ENCODE measurements around the gene FAM47E. TPM values are rescaled to one million over a fixed set of nuclear protein-coding genes. Genes with fewer than 3 reads are reported as not detected.

FAM47E gene
- total RNA-seq, 1 donor from 2014 or later: 1.1 TPM

DNA sequence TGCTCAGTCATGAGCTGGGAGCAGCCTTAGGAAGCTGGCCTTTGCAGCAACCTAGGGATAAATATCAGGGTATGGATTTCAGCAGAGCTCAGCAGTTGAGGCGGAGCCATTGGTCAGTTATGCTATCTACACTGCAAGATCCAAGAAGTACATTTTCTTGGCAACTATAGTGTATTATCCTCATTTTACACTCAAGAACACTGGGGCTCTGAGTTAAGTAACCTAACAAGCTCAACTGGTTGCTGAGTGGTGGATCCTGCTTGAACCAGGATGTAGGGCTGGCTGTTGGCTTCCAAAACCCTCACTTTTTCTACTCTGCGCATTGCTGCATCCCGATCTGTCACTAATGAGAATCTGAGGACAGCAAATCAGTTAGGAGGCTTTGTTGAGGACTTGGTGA lies 36.4 kb upstream of the FAM47E start:
- TF ChIP-seq, protein P1, sequence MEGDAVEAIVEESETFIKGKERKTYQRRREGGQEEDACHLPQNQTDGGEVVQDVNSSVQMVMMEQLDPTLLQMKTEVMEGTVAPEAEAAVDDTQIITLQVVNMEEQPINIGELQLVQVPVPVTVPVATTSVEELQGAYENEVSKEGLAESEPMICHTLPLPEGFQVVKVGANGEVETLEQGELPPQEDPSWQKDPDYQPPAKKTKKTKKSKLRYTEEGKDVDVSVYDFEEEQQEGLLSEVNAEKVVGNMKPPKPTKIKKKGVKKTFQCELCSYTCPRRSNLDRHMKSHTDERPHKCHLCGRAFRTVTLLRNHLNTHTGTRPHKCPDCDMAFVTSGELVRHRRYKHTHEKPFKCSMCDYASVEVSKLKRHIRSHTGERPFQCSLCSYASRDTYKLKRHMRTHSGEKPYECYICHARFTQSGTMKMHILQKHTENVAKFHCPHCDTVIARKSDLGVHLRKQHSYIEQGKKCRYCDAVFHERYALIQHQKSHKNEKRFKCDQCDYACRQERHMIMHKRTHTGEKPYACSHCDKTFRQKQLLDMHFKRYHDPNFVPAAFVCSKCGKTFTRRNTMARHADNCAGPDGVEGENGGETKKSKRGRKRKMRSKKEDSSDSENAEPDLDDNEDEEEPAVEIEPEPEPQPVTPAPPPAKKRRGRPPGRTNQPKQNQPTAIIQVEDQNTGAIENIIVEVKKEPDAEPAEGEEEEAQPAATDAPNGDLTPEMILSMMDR (IDR thresholded peaks at IDR 0.05; ENCODE audit: unreplicated experiment): no peak
- Mint-ChIP-seq H3K36me3 (ENCODE audit: low read depth, unreplicated experiment) (peaks cover 11% of the 10 kb centered on the region), H3K27ac (ENCODE audit: unreplicated experiment) (no peak overlapping the region), H3K27me3 (ENCODE audit: unreplicated experiment) (peaks cover 14% of the 10 kb centered on the region), H3K9me3 (ENCODE audit: unreplicated experiment) (no peaks in the 10 kb centered on the region), H3K4me1 (ENCODE audit: unreplicated experiment) (peaks cover 45% of the 10 kb centered on the region), H3K4me3 (ENCODE audit: unreplicated experiment) (no peak overlapping the region)
- DNase-seq (ENCODE audit: low spot score): no peak

DNA sequence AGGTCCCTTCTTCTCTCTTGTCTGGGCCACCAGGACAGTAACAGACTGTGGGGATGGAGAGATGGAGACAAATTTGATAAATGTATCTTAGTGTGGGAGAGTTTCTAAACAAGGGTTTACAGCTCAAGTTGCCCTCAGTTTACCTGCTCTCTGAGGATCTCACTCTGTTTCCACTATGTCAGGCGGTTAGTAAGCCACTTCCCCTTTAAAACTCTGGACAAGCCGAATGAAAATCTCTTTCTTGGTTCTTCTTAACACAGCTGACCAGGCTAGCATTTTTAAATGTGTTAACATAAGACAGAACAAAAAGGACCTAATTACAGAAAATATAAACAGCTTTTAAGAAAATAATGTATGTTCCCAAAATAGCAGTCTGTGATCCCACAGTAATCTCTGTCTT lies 35.0 kb upstream of the FAM47E start:
- Mint-ChIP-seq H3K4me1 (ENCODE audit: unreplicated experiment) (peaks cover 30% of the 10 kb centered on the region), H3K27ac (ENCODE audit: unreplicated experiment) (peak overlapping the region; percentile 61)

GRCh38 chr4:76216975-76217814 lies 34.3 kb upstream of the FAM47E start:
- Mint-ChIP-seq H3K4me3 (ENCODE audit: unreplicated experiment) (no peak overlapping the region), H3K27ac (ENCODE audit: unreplicated experiment) (no peak overlapping the region), H3K36me3 (ENCODE audit: low read depth, unreplicated experiment) (peaks cover 11% of the 10 kb centered on the region), H3K4me1 (ENCODE audit: unreplicated experiment) (peaks cover 25% of the 10 kb centered on the region), H3K27me3 (ENCODE audit: unreplicated experiment) (peaks cover 14% of the 10 kb centered on the region), H3K9me3 (ENCODE audit: unreplicated experiment) (no peaks in the 10 kb centered on the region)
- TF ChIP-seq, protein P1 (IDR thresholded peaks at IDR 0.05; ENCODE audit: unreplicated experiment): no peak
- no peak for DNase-seq (ENCODE audit: low spot score)

More for the DNA sequence above, 35.0 kb upstream of the FAM47E start:
- Mint-ChIP-seq H3K9me3 (ENCODE audit: unreplicated experiment) (no peaks in the 10 kb centered on the region), H3K27me3 (ENCODE audit: unreplicated experiment) (peaks cover 14% of the 10 kb centered on the region), H3K4me3 (ENCODE audit: unreplicated experiment) (no peak overlapping the region), H3K36me3 (ENCODE audit: low read depth, unreplicated experiment) (peaks cover 11% of the 10 kb centered on the region)
- TF ChIP-seq, protein P1 (IDR thresholded peaks at IDR 0.05; ENCODE audit: unreplicated experiment): no peak
- no peak for DNase-seq (ENCODE audit: low spot score)

GRCh38 chr4:76219299-76220055 lies 32.0 kb upstream of the FAM47E start:
- Mint-ChIP-seq H3K9me3 (ENCODE audit: unreplicated experiment) (no peaks in the 10 kb centered on the region), H3K27me3 (ENCODE audit: unreplicated experiment) (peaks cover 10% of the 10 kb centered on the region), H3K4me3 (ENCODE audit: unreplicated experiment) (no peak overlapping the region), H3K4me1 (ENCODE audit: unreplicated experiment) (peaks cover 11% of the 10 kb centered on the region), H3K27ac (ENCODE audit: unreplicated experiment) (no peak overlapping the region), H3K36me3 (ENCODE audit: low read depth, unreplicated experiment) (peaks cover 4% of the 10 kb centered on the region)
- DNase-seq (ENCODE audit: low spot score): no peak
- TF ChIP-seq, protein P1 (IDR thresholded peaks at IDR 0.05; ENCODE audit: unreplicated experiment): no peak

All from endothelial cell (in vitro differentiated cells).